ENCODE results near the gene MMP25. TPM values are rescaled to one million over a fixed set of nuclear protein-coding genes. Genes with fewer than 3 reads are reported as not detected.

MMP25 gene
- polyA plus RNA-seq, 1 donor (not counting 4 experiments of a cell fraction or from before 2014, with no cell fraction given) = 0.09 TPM

DNA sequence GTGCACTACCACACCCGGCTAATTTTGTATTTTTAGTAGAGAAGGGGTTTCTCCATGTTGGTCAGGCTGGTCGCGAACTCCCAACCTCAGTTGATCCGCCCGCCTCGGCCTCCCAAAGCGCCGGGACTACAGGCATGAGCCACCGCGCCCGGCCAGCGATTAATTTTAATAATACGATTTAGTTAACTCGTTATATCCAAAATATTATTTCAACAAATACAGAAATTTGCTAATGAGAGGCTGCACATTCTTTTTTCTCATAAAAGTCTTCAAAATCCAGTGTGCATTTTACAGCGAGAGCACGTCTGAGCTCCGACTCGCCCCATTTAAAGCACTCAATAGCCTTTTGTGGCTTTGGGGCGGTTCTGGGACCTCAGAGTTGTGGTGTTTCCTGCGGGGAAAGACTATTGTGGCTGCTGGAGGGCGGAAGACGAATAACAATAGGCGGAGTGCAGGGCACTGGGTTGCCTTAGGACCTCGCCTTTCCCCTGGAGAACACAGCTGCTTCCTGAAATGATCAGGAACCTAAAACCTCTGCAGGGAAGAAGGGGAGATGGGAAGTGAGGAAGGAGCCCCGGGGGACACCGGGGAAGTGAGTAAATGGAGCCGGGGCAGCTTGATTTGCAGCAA is 55.6 kb downstream of the MMP25 start:
- Histone ChIP-seq H3K9me3 (ENCODE audit: control insufficient read depth, low read depth, low read length) (no peaks in the 10 kb centered on the region), H3K9ac (ENCODE audit: control insufficient read depth, extremely low read depth, insufficient read depth, low read length) (no peak overlapping the region), H2AFZ (ENCODE audit: control insufficient read depth, low read length) (peak overlapping the region; percentile 67), H3K4me1 (ENCODE audit: control insufficient read depth, extremely low read depth, insufficient read depth, low read length) (peaks cover 11% of the 10 kb centered on the region), H3K4me3 (ENCODE audit: control insufficient read depth in 2 of 3, extremely low read depth in 1 of 3, insufficient read depth in 2 of 3, low read depth in 1 of 3, low read length in 3 of 3) (no peak overlapping the region), H3K79me2 (ENCODE audit: control insufficient read depth, insufficient read depth, low read length) (no peaks in the 10 kb centered on the region), H3K36me3 (ENCODE audit: control insufficient read depth in 2 of 2, extremely low read depth in 1 of 2, insufficient read depth in 2 of 2, low read length in 2 of 2) (no peaks in the 10 kb centered on the region), H4K20me1 (ENCODE audit: control insufficient read depth, extremely low read depth, insufficient read depth, low read length) (no peaks in the 10 kb centered on the region), H3K27ac (ENCODE audit: control insufficient read depth, insufficient read depth, low read length) (no peak overlapping the region), H3K27me3 (ENCODE audit: control insufficient read depth, extremely low read depth, insufficient read depth, low read length) (no peaks in the 10 kb centered on the region), H3K9me1 (ENCODE audit: control insufficient read depth, extremely low read depth, insufficient read depth, low read length) (no peaks in the 10 kb centered on the region), H3K4me2 (ENCODE audit: control insufficient read depth, extremely low read depth, insufficient read depth, low read depth, low read length) (no peak overlapping the region)
- FAIRE-seq (no peak), DNase-seq (ENCODE audit: low read depth, low spot score) (no peak)
- no peak for TF ChIP-seq EZH2 (IDR thresholded peaks at IDR 0.05; ENCODE audit: low read length)
- TF ChIP-seq, protein P1, sequence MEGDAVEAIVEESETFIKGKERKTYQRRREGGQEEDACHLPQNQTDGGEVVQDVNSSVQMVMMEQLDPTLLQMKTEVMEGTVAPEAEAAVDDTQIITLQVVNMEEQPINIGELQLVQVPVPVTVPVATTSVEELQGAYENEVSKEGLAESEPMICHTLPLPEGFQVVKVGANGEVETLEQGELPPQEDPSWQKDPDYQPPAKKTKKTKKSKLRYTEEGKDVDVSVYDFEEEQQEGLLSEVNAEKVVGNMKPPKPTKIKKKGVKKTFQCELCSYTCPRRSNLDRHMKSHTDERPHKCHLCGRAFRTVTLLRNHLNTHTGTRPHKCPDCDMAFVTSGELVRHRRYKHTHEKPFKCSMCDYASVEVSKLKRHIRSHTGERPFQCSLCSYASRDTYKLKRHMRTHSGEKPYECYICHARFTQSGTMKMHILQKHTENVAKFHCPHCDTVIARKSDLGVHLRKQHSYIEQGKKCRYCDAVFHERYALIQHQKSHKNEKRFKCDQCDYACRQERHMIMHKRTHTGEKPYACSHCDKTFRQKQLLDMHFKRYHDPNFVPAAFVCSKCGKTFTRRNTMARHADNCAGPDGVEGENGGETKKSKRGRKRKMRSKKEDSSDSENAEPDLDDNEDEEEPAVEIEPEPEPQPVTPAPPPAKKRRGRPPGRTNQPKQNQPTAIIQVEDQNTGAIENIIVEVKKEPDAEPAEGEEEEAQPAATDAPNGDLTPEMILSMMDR (optimal IDR thresholded peaks at IDR 0.05 in 1 of 3, IDR thresholded peaks at IDR 0.05 in 1 of 3, conservative IDR thresholded peaks at IDR 0.05 in 1 of 3; ENCODE audit: extremely low read depth in 1 of 3, insufficient read depth in 2 of 3, low read length in 3 of 3) = no peak
- dilution Hi-C loops (cut with MboI; ENCODE audit: extremely low pct_ligation_motif_present, low sequenced_read_pairs) = no loop called here

DNA sequence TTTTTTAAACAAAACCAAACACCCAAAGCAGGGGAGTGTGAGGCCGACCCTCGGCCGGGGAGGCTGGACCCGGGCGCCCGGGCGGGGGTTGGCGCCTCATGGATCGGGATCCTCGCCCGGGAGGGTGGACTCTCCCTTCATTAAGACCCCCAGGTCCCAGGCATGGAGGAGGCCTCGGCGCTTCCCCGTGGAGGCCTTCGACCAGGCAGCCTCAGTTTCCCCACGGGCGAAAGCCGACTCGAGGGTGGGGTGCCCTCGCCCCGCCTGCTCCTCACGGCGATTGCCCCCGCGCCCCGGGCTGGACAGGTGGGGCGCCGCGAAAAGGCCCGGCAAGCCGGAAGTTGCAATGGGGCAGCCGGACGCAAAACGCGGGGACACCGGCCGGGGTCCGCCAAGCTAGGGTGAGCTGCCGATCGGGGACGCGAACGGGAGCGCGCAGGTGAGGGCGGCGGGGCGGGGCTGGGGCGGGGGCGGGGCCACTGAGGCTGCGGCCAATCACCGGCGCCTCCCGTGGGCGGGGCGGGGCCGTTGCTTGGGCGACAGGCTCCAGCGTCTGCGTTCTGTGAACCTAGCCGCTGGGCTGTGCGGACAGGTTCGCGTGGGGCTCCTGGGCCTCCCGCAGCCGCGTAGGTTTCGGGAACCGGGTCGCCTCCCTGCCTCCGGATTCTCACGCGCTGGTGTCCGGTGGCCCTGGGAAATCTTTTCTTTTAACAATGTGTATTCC is 60.0 kb downstream of the MMP25 start:
- Histone ChIP-seq H2AFZ (ENCODE audit: control insufficient read depth, low read length) (peak overlapping the region; percentile 98), H3K4me1 (ENCODE audit: control insufficient read depth, extremely low read depth, insufficient read depth, low read length) (no peaks in the 10 kb centered on the region), H3K4me3 (ENCODE audit: control insufficient read depth in 2 of 3, extremely low read depth in 1 of 3, insufficient read depth in 2 of 3, low read depth in 1 of 3, low read length in 3 of 3) (peak overlapping the region; percentile 61 to 87 (median 71)), H3K27me3 (ENCODE audit: control insufficient read depth, extremely low read depth, insufficient read depth, low read length) (no peaks in the 10 kb centered on the region), H3K27ac (ENCODE audit: control insufficient read depth, insufficient read depth, low read length) (peak overlapping the region; percentile 23), H3K9ac (ENCODE audit: control insufficient read depth, extremely low read depth, insufficient read depth, low read length) (peak overlapping the region; percentile 86), H3K36me3 (ENCODE audit: control insufficient read depth in 2 of 2, extremely low read depth in 1 of 2, insufficient read depth in 2 of 2, low read length in 2 of 2) (no peaks in the 10 kb centered on the region), H3K79me2 (ENCODE audit: control insufficient read depth, insufficient read depth, low read length) (no peaks in the 10 kb centered on the region), H4K20me1 (ENCODE audit: control insufficient read depth, extremely low read depth, insufficient read depth, low read length) (no peaks in the 10 kb centered on the region), H3K9me1 (ENCODE audit: control insufficient read depth, extremely low read depth, insufficient read depth, low read length) (no peaks in the 10 kb centered on the region), H3K4me2 (ENCODE audit: control insufficient read depth, extremely low read depth, insufficient read depth, low read depth, low read length) (peak overlapping the region; percentile 79), H3K9me3 (ENCODE audit: control insufficient read depth, low read depth, low read length) (no peaks in the 10 kb centered on the region)
- TF ChIP-seq EZH2 (IDR thresholded peaks at IDR 0.05; ENCODE audit: low read length) = no peak
- TF ChIP-seq, protein P1 (optimal IDR thresholded peaks at IDR 0.05 in 1 of 3, IDR thresholded peaks at IDR 0.05 in 1 of 3, conservative IDR thresholded peaks at IDR 0.05 in 1 of 3; ENCODE audit: extremely low read depth in 1 of 3, insufficient read depth in 2 of 3, low read length in 3 of 3) = no peak
- FAIRE-seq = no peak
- dilution Hi-C loops (cut with MboI; ENCODE audit: extremely low pct_ligation_motif_present, low sequenced_read_pairs) = no loop called here
- no peak for DNase-seq (ENCODE audit: low read depth, low spot score)

Small RNA genes within 50 kb of the gene (small RNA-seq; reads per million reads assigned to genes)
- 0.07 to 0.33 (median 0.25) reads per million in 3 experiments for gene RNU1-22P (ENCODE audit: insufficient read length in 3 of 3, low read depth in 3 of 3, low replicate concordance in 1 of 3)

Other genes with a start within 250 kb of the MMP25 start
- gene PRSS41, start 248.1 kb upstream of the MMP25 start, polyA plus RNA-seq = not detected in 3 replicates
- gene PRSS21, start 229.3 kb upstream of the MMP25 start, polyA plus RNA-seq = 0.52 to 1.0 TPM (median 0.99 TPM) in 3 replicates
- gene ZG16B, start 216.3 kb upstream of the MMP25 start, polyA plus RNA-seq = 1.7 to 2.6 TPM (median 2.1 TPM) in 3 replicates
- 2.2 to 3.7 TPM (median 3.5 TPM) in 3 replicates for gene PRSS22, start 188.4 kb upstream of the MMP25 start, polyA plus RNA-seq
- gene FLYWCH2, start 163.3 kb upstream of the MMP25 start, polyA plus RNA-seq = 10.1 to 20.7 TPM (median 13.6 TPM) in 3 replicates
- gene FLYWCH1, start 134.6 kb upstream of the MMP25 start, polyA plus RNA-seq = 16.2 to 21.7 TPM (median 20.2 TPM) in 3 replicates
- gene KREMEN2, start 82.3 kb upstream of the MMP25 start, polyA plus RNA-seq = 3.3 to 7.4 TPM (median 3.8 TPM) in 3 replicates
- 16.8 to 26.6 TPM (median 18.4 TPM) in 3 replicates for gene PAQR4, start 77.2 kb upstream of the MMP25 start, polyA plus RNA-seq
- 3.0 to 16.0 TPM (median 6.9 TPM) in 3 replicates for gene PKMYT1, start 66.1 kb upstream of the MMP25 start, polyA plus RNA-seq
- 0.02 TPM in 1 of 3 replicates, not detected in the others for gene CLDN9, start 33.6 kb upstream of the MMP25 start, polyA plus RNA-seq
- gene CLDN6, start 28.4 kb upstream of the MMP25 start, polyA plus RNA-seq = 0.12 TPM in 1 of 3 replicates, not detected in the others
- 147 to 250 TPM (median 188 TPM) in 3 replicates for gene TNFRSF12A, start 26.2 kb upstream of the MMP25 start, polyA plus RNA-seq
- 12.8 to 19.2 TPM (median 13.0 TPM) in 3 replicates for gene HCFC1R1, start 22.6 kb upstream of the MMP25 start, polyA plus RNA-seq
- gene THOC6, start 22.5 kb upstream of the MMP25 start, polyA plus RNA-seq = 10.2 to 15.5 TPM (median 10.3 TPM) in 3 replicates
- gene BICDL2, start 9.6 kb upstream of the MMP25 start, polyA plus RNA-seq = 0.91 to 2.8 TPM (median 1.3 TPM) in 3 replicates
- 0.28 to 0.67 TPM (median 0.31 TPM) in 3 replicates for gene IL32, start 19.1 kb downstream of the MMP25 start, polyA plus RNA-seq
- not detected in 3 replicates for gene ZSCAN10, start 52.7 kb downstream of the MMP25 start, polyA plus RNA-seq
- gene ZNF205, start 66.0 kb downstream of the MMP25 start, polyA plus RNA-seq = 6.0 to 8.7 TPM (median 8.1 TPM) in 3 replicates
- gene ZNF213, start 88.5 kb downstream of the MMP25 start, polyA plus RNA-seq = 0.51 to 1.1 TPM (median 0.62 TPM) in 3 replicates
- gene OR1F1, start 141.6 kb downstream of the MMP25 start, polyA plus RNA-seq = 0.51 to 0.89 TPM (median 0.58 TPM) in 3 replicates
- 3.1 to 4.7 TPM (median 4.3 TPM) in 3 replicates for gene ZNF200, start 188.6 kb downstream of the MMP25 start, polyA plus RNA-seq
- gene MEFV, start 210.1 kb downstream of the MMP25 start, polyA plus RNA-seq = 0.03 TPM in 1 of 3 replicates, not detected in the others
- gene ZNF263, start 236.9 kb downstream of the MMP25 start, polyA plus RNA-seq = 11.3 to 13.9 TPM (median 13.6 TPM) in 3 replicates

Data from keratinocyte (primary cell).